KMS-11 (cell line): ENCODE results near the gene GBE1.
"Not testable (repeated sequence)": the region's sequence is repeated elsewhere in the genome, so short reads cannot be mapped to it uniquely, and the experiment has no call there.

ENCODE experiments used
- H2AFZ ChIP-seq: fragments of 200-600 bp; sonication (generic); 2 replicates; pipeline ENCODE4 v1.6.1; 2016; ENCODE audit warnings: antibody characterized with exemption, mixed run types, low read depth
- H3K27ac ChIP-seq: fragments of 200-600 bp; sonication (generic); 2 replicates; pipeline ENCODE4 v1.6.1; 2016; ENCODE audit warnings: mild to moderate bottlenecking, mixed run types
- H3K27me3 ChIP-seq: fragments of 200-600 bp; sonication (generic); 2 replicates; pipeline ENCODE4 v1.6.1; 2017; ENCODE audit warnings: mild to moderate bottlenecking, low read depth, mixed run types, moderate library complexity; ENCODE audit not compliant: insufficient read depth
- H3K36me3 ChIP-seq: fragments of 200-600 bp; sonication (generic); 2 replicates; pipeline ENCODE4 v1.6.1; 2017; ENCODE audit warnings: mild to moderate bottlenecking, mixed run types; ENCODE audit not compliant: insufficient read depth
- H3K4me1 ChIP-seq: fragments of 200-600 bp; sonication (generic); 2 replicates; pipeline ENCODE4 v1.6.1; 2016; ENCODE audit warnings: mild to moderate bottlenecking, low read depth, mixed run types; ENCODE audit not compliant: poor library complexity, severe bottlenecking
- H3K4me2 ChIP-seq: fragments of 200-600 bp; sonication (generic); 2 replicates; pipeline ENCODE4 v1.7.0; 2016; ENCODE audit warnings: mild to moderate bottlenecking, mixed run types
- H3K4me3 ChIP-seq: fragments of 200-600 bp; sonication (generic); IDR thresholded peaks from 2 replicates; pipeline ENCODE4 v1.6.1; 2017; ENCODE audit warnings: low read depth, low read length, mixed read lengths; ENCODE audit not compliant: insufficient read depth
- H3K79me2 ChIP-seq: fragments of 200-600 bp; sonication (generic); 2 replicates; pipeline ENCODE4 v1.6.1; 2016; ENCODE audit warnings: low read depth, mixed run types; ENCODE audit not compliant: insufficient read depth
- H3K9ac ChIP-seq: fragments of 200-600 bp; sonication (generic); 2 replicates; pipeline ENCODE4 v1.6.1; 2016; ENCODE audit warnings: mild to moderate bottlenecking, mixed run types
- H4K20me1 ChIP-seq: fragments of 200-600 bp; sonication (generic); 2 replicates; pipeline ENCODE4 v1.6.1; 2016; ENCODE audit warnings: mild to moderate bottlenecking, mixed run types; ENCODE audit not compliant: insufficient read depth
- CTCF ChIP-seq: fragments of 200-600 bp; sonication (generic); conservative IDR thresholded peaks from 2 replicates; pipeline ENCODE4 v1.6.1; 2017; ENCODE audit warnings: low read depth, mild to moderate bottlenecking, antibody characterized with exemption, low read length, moderate library complexity, mixed read lengths

GBE1 gene

DNA sequence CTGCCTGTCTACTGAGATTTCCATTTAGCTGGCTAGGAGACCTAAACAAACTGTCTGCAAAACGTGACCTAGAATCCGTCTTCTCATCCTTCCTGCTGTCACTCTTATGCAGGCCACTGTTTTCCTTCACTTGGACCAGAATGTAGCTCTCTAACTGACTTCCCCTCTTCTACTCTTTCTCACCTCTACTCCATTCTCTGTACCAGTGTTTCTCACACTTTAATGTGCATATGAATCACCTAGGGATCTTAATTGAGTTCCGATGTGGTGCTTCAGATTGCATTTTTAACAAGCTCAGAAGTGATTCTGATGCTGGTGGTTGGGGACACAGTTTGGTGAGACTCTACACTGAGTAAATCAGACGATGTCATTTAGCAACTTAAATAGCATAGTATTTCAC, 1.6 kb upstream of the GBE1 start:
- no peak overlapping the region for H3K9ac ChIP-seq
- H3K4me2 ChIP-seq: no peak overlapping the region
- TF ChIP-seq CTCF: no peak
- no peaks in the 10 kb centered on the region for H4K20me1 ChIP-seq
- H3K27me3 ChIP-seq: no peaks in the 10 kb centered on the region
- H3K4me3 ChIP-seq: no peak overlapping the region
- H3K27ac ChIP-seq: no peak overlapping the region
- no peak overlapping the region for H2AFZ ChIP-seq
- peaks cover 40% of the 10 kb centered on the region for H3K4me1 ChIP-seq
- no peaks in the 10 kb centered on the region for H3K79me2 ChIP-seq
- no peaks in the 10 kb centered on the region for H3K36me3 ChIP-seq

- Histone ChIP-seq H2AFZ (peak overlapping the region; percentile 79; the same call in 1 of the 2 replicates), H3K4me3 (no peak overlapping the region), H3K4me2 (peak overlapping the region; percentile 54), H3K27ac (peak overlapping the region; percentile 93), H4K20me1 (no peaks in the 10 kb centered on the region), H3K9ac (peak overlapping the region; percentile 89), H3K4me1 (peaks cover 40% of the 10 kb centered on the region), H3K79me2 (no peaks in the 10 kb centered on the region), H3K36me3 (no peaks in the 10 kb centered on the region), H3K27me3 (no peaks in the 10 kb centered on the region)
- no peak for TF ChIP-seq CTCF
Measured at GRCh38 chr3:81761904-81762580, 597 bp upstream of the GBE1 start.

DNA sequence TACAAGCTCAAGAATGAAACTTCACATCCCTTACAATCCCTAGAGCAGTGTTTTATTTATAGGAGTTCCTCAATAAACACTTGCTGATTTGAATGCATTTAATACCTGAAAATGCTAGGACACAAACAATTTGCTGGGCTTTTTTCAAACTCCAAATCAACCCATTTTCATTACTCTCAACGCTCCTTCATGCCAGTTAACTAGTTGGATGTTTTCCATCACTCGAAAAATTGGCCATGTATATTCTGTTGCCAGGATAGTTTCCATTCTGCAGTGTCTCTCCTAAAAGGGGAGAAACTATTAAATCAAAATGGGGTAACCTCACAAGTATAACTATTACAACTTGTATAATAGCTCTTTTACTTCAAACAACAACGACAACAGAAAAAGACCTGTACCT, 1.2 kb downstream of the GBE1 start:
- Histone ChIP-seq H3K27me3 (no peaks in the 10 kb centered on the region), H3K79me2 (no peaks in the 10 kb centered on the region), H3K36me3 (no peaks in the 10 kb centered on the region), H3K4me1 (peaks cover 29% of the 10 kb centered on the region), H3K27ac (peak overlapping the region; percentile 93), H3K9ac (peak overlapping the region; percentile 89; the same call in 1 of the 2 replicates), H4K20me1 (no peaks in the 10 kb centered on the region), H3K4me2 (peak overlapping the region; percentile 81), H2AFZ (peak overlapping the region; percentile 79), H3K4me3 (no peak overlapping the region)
- no peak for TF ChIP-seq CTCF

DNA sequence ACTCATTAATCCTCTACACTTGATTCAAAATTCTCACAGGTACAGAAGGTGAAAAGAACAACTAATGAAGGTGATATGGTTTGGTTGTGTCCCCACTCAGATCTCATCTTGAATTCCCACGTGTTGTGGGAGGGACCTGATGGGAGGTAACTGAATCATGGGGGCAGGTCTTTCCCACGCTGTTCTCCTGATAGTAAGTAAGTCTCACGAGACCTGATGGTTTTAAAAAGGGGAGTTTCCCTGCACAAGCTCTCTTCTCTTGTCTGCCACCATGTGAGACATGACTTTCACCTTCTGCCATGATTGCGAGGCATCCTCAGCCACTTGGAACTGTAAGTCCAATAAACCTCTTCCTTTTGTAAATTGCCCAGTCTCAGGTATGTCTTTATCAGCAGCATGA, 2.7 kb downstream of the GBE1 start:
- not testable (repeated sequence) for H3K4me3 ChIP-seq

GRCh38 chr3:81758275-81758674, 3.2 kb downstream of the GBE1 start:
- TF ChIP-seq CTCF: no peak
- Histone ChIP-seq H3K9ac (no peak overlapping the region), H3K4me3 (no peak overlapping the region), H3K4me2 (no peak overlapping the region), H3K27ac (no peak overlapping the region), H2AFZ (no peak overlapping the region), H4K20me1 (no peaks in the 10 kb centered on the region), H3K79me2 (no peaks in the 10 kb centered on the region), H3K4me1 (peaks cover 19% of the 10 kb centered on the region), H3K27me3 (no peaks in the 10 kb centered on the region), H3K36me3 (no peaks in the 10 kb centered on the region)

More for the DNA sequence above, 2.7 kb downstream of the GBE1 start:
- H3K9ac ChIP-seq, H4K20me1 ChIP-seq, H3K36me3 ChIP-seq, H2AFZ ChIP-seq, H3K79me2 ChIP-seq, H3K27ac ChIP-seq, H3K4me2 ChIP-seq, H3K27me3 ChIP-seq: not testable (repeated sequence)
- H3K4me1 ChIP-seq: peaks cover 19% of the 10 kb centered on the region
